Astrocyte of the spinal cord (primary cell): ENCODE results near the gene STARD3.

Experiments used
- DNase-seq: peaks from one replicate; pipeline ENCODE4 v3.0.0; 2011; ENCODE audit warnings: low read depth, low spot score
- H3K4me3 ChIP-seq: 2 replicates; pipeline ENCODE4 v1.5.1; 2011; ENCODE audit warnings: low read depth, mild to moderate bottlenecking, low read length, moderate library complexity
- CTCF ChIP-seq: IDR thresholded peaks from 2 replicates; pipeline ENCODE4 v1.5.1; 2012; ENCODE audit warnings: low read depth, mild to moderate bottlenecking, low read length, inconsistent platforms
- in situ Hi-C: cut with HindIII; loops from 2 replicates; pipeline ENCODE4 v1.10.0; 2017; ENCODE audit warnings: low sequenced_read_pairs

Gene STARD3

GRCh38 chr17:39627712-39628516, 9.0 kb upstream of the STARD3 start:
- in situ Hi-C loops, result no loop called here
- TF ChIP-seq CTCF, result no peak
- no peak for DNase-seq
- H3K4me3 ChIP-seq, result no peak overlapping the region

GRCh38 chr17:39628655-39629493, 8.1 kb upstream of the STARD3 start:
- no peak for TF ChIP-seq CTCF
- in situ Hi-C loops, result no loop called here
- DNase-seq, result no peak
- no peak overlapping the region for H3K4me3 ChIP-seq

GRCh38 chr17:39629494-39629880, 7.5 kb upstream of the STARD3 start:
- DNase-seq, result no peak
- no peak for TF ChIP-seq CTCF
- in situ Hi-C loops, result no loop called here
- H3K4me3 ChIP-seq, result no peak overlapping the region

GRCh38 chr17:39629898-39630297, 7.0 kb upstream of the STARD3 start:
- H3K4me3 ChIP-seq, result no peak overlapping the region
- DNase-seq, result no peak
- in situ Hi-C loops, result no loop called here
- no peak for TF ChIP-seq CTCF

GRCh38 chr17:39631403-39631802, 5.5 kb upstream of the STARD3 start:
- in situ Hi-C loops, result no loop called here
- no peak for TF ChIP-seq CTCF
- no peak overlapping the region for H3K4me3 ChIP-seq
- no peak for DNase-seq

- no peak for TF ChIP-seq CTCF
- H3K4me3 ChIP-seq, result no peak overlapping the region
- in situ Hi-C loops, result no loop called here
- no peak for DNase-seq
Observed at GRCh38 chr17:39632153-39632941, 4.6 kb upstream of the STARD3 start.
